ENCODE measurements around the gene PACRG. TPM values are rescaled to one million over a fixed set of nuclear protein-coding genes. Genes with fewer than 3 reads are reported as not detected.

Gene PACRG
- total RNA-seq, 1 experiment from 2014 or later, result not detected

GRCh38 chr6:162845972-162846371 lies 118.2 kb downstream of the PACRG start:
- no peak for TF ChIP-seq CTCF (IDR thresholded peaks at IDR 0.05; ENCODE audit: insufficient read depth in 1 of 2, low read depth in 1 of 2, low read length in 1 of 2, severe bottlenecking in 1 of 2, unreplicated experiment in 1 of 2)
- POLR2A ChIA-PET, result no interaction called here
- H3K4me3 Mint-ChIP-seq (ENCODE audit: unreplicated experiment), result no peak overlapping the region
- Histone ChIP-seq H3K36me3 (ENCODE audit: control insufficient read depth, insufficient read depth, low read length) (no peaks in the 10 kb centered on the region), H3K4me1 (no peaks in the 10 kb centered on the region), H3K27me3 (replicated peaks; ENCODE audit: control insufficient read depth, insufficient read depth, low read length) (no peaks in the 10 kb centered on the region), H3K4me3 (ENCODE audit: low read depth, low read length) (no peak overlapping the region), H3K9me3 (no peaks in the 10 kb centered on the region)
- peaks cover 2% of the 10 kb centered on the region for H3K27me3 Mint-ChIP-seq (ENCODE audit: insufficient read depth, unreplicated experiment)
- H3K36me3 Mint-ChIP-seq (ENCODE audit: insufficient read depth, unreplicated experiment), result no peaks in the 10 kb centered on the region
- H3K9me3 Mint-ChIP-seq (ENCODE audit: unreplicated experiment), result no peaks in the 10 kb centered on the region
- intact Hi-C loops (cut with micrococcal nuclease; ENCODE audit: unreplicated experiment), result no loop called here
- no peak overlapping the region for H3K27ac Mint-ChIP-seq (ENCODE audit: unreplicated experiment)
- DNase-seq, result no peak
- CTCF ChIA-PET, result no interaction called here
- BruUV-seq (replicated peaks), result no TSS peak
- H3K4me1 Mint-ChIP-seq (ENCODE audit: low read depth, unreplicated experiment), result no peaks in the 10 kb centered on the region

- ChIA-PET POLR2A (no interaction called here), CTCF (no interaction called here)
- Mint-ChIP-seq H3K4me1 (ENCODE audit: low read depth, unreplicated experiment) (no peaks in the 10 kb centered on the region), H3K9me3 (ENCODE audit: unreplicated experiment) (no peaks in the 10 kb centered on the region), H3K36me3 (ENCODE audit: insufficient read depth, unreplicated experiment) (no peaks in the 10 kb centered on the region), H3K27ac (ENCODE audit: unreplicated experiment) (no peak overlapping the region), H3K27me3 (ENCODE audit: insufficient read depth, unreplicated experiment) (peaks cover 5% of the 10 kb centered on the region), H3K4me3 (ENCODE audit: unreplicated experiment) (no peak overlapping the region)
- BruUV-seq (replicated peaks), result no TSS peak
- Histone ChIP-seq H3K4me1 (no peaks in the 10 kb centered on the region), H3K4me3 (ENCODE audit: low read depth, low read length) (no peak overlapping the region), H3K36me3 (ENCODE audit: control insufficient read depth, insufficient read depth, low read length) (no peaks in the 10 kb centered on the region), H3K9me3 (no peaks in the 10 kb centered on the region), H3K27me3 (replicated peaks; ENCODE audit: control insufficient read depth, insufficient read depth, low read length) (no peaks in the 10 kb centered on the region)
- TF ChIP-seq CTCF (IDR thresholded peaks at IDR 0.05; ENCODE audit: insufficient read depth in 1 of 2, low read depth in 1 of 2, low read length in 1 of 2, severe bottlenecking in 1 of 2, unreplicated experiment in 1 of 2), result no peak
- intact Hi-C loops (cut with micrococcal nuclease; ENCODE audit: unreplicated experiment), result no loop called here
- DNase-seq, result no peak
These were observed 118.9 kb downstream of the PACRG start for GRCh38 chr6:162846723-162847122.

GRCh38 chr6:162849269-162849668 lies 121.5 kb downstream of the PACRG start:
- Histone ChIP-seq H3K27me3 (replicated peaks; ENCODE audit: control insufficient read depth, insufficient read depth, low read length) (no peaks in the 10 kb centered on the region), H3K4me3 (ENCODE audit: low read depth, low read length) (no peak overlapping the region), H3K4me1 (no peaks in the 10 kb centered on the region), H3K9me3 (no peaks in the 10 kb centered on the region), H3K36me3 (ENCODE audit: control insufficient read depth, insufficient read depth, low read length) (no peaks in the 10 kb centered on the region)
- H3K27ac Mint-ChIP-seq (ENCODE audit: unreplicated experiment), result no peak overlapping the region
- H3K9me3 Mint-ChIP-seq (ENCODE audit: unreplicated experiment), result no peaks in the 10 kb centered on the region
- ChIA-PET POLR2A (no interaction called here), CTCF (no interaction called here)
- H3K36me3 Mint-ChIP-seq (ENCODE audit: insufficient read depth, unreplicated experiment), result no peaks in the 10 kb centered on the region
- peaks cover 5% of the 10 kb centered on the region for H3K27me3 Mint-ChIP-seq (ENCODE audit: insufficient read depth, unreplicated experiment)
- no peak overlapping the region for H3K4me3 Mint-ChIP-seq (ENCODE audit: unreplicated experiment)
- no peak for DNase-seq
- BruUV-seq (replicated peaks), result no TSS peak
- no peak for TF ChIP-seq CTCF (IDR thresholded peaks at IDR 0.05; ENCODE audit: insufficient read depth in 1 of 2, low read depth in 1 of 2, low read length in 1 of 2, severe bottlenecking in 1 of 2, unreplicated experiment in 1 of 2)
- intact Hi-C loops (cut with micrococcal nuclease; ENCODE audit: unreplicated experiment), result no loop called here
- no peaks in the 10 kb centered on the region for H3K4me1 Mint-ChIP-seq (ENCODE audit: low read depth, unreplicated experiment)

All from Caco-2 (cell line).